ENCODE results near the gene STRN3.
A peak's percentile ranks its signal among the peaks of the same experiment; 100 is the strongest.
"Not testable (repeated sequence)": the region's sequence is repeated elsewhere in the genome, so short reads cannot be mapped to it uniquely, and the experiment has no call there.

The STRN3 gene

GRCh38 chr14:30967364-30968098 is 58.6 kb downstream of the STRN3 start:
- not testable (repeated sequence) for DNase-seq

GRCh38 chr14:30966415-30967363 is 59.5 kb downstream of the STRN3 start:
- peak; percentile 11 for DNase-seq

- DNase-seq, result not testable (repeated sequence)
Measured at GRCh38 chr14:30965861-30966260, 60.3 kb downstream of the STRN3 start.

- DNase-seq, result not testable (repeated sequence)
Measured at GRCh38 chr14:30962537-30962936, 63.6 kb downstream of the STRN3 start.

GRCh38 chr14:30961330-30961729 is 64.8 kb downstream of the STRN3 start:
- DNase-seq, result no peak

- no peak for DNase-seq
Measured at GRCh38 chr14:30960216-30960615, 66.0 kb downstream of the STRN3 start.

GRCh38 chr14:30958555-30959407 is 67.4 kb downstream of the STRN3 start:
- DNase-seq, result no peak

GRCh38 chr14:30957813-30958370 is 68.3 kb downstream of the STRN3 start:
- DNase-seq, result no peak

- no peak for DNase-seq
Measured at GRCh38 chr14:30949651-30950050, 76.5 kb downstream of the STRN3 start.

GRCh38 chr14:30943694-30944093 is 82.5 kb downstream of the STRN3 start:
- DNase-seq, result no peak

GRCh38 chr14:30940886-30941285 is 85.3 kb downstream of the STRN3 start:
- DNase-seq, result no peak

GRCh38 chr14:30938617-30939016 is 87.6 kb downstream of the STRN3 start:
- no peak for DNase-seq

- DNase-seq, result no peak
Measured at GRCh38 chr14:30935445-30935844, 90.7 kb downstream of the STRN3 start.

- DNase-seq, result not testable (repeated sequence)
Measured at GRCh38 chr14:30933937-30934336, 92.2 kb downstream of the STRN3 start.

GRCh38 chr14:30928462-30928861 is 97.7 kb downstream of the STRN3 start:
- DNase-seq, result no peak

- DNase-seq, result no peak
Measured at GRCh38 chr14:30925254-30925653, 100.9 kb downstream of the STRN3 start.

- DNase-seq, result no peak
Measured at GRCh38 chr14:30921788-30922187, 104.4 kb downstream of the STRN3 start.

- no peak for DNase-seq
Measured at GRCh38 chr14:30921305-30921704, 104.9 kb downstream of the STRN3 start.

GRCh38 chr14:30915596-30915995 is 110.6 kb downstream of the STRN3 start:
- no peak for DNase-seq

- no peak for DNase-seq
Measured at GRCh38 chr14:30914812-30915211, 111.4 kb downstream of the STRN3 start.

GRCh38 chr14:30908826-30909225 is 117.4 kb downstream of the STRN3 start:
- no peak for DNase-seq

GRCh38 chr14:30907659-30908057 is 118.5 kb downstream of the STRN3 start:
- DNase-seq, result peak; percentile 84
